B cell (primary cell): Measurements from ENCODE around the gene BOD1. TPM values are rescaled to one million over a fixed set of nuclear protein-coding genes. Genes with fewer than 3 reads are reported as not detected.
"Not testable (repeated sequence)": the region's sequence is repeated elsewhere in the genome, so short reads cannot be mapped to it uniquely, and the experiment has no call there.

Experiments
- ATAC-seq: fragments of 200-7000 bp; cut with Tn5 transposase; one replicate; pipeline ENCODE4 v1.10.0; 2021; ENCODE audit warnings: low read depth, mild to moderate bottlenecking, moderate number of reproducible peaks, moderate library complexity
- CTCF ChIA-PET: fragments of 350-600 bp; sonication (Branson Sonifier 250); formaldehyde crosslinking; loops from one replicate; lab custom pipeline; 2021; ENCODE audit warnings: antibody characterized with exemption, inconsistent platforms; lab: Charles Lee
- POLR2A ChIA-PET: fragments of 350-600 bp; sonication (Branson Sonifier 250); formaldehyde crosslinking; loops from one replicate; lab custom pipeline; 2021; ENCODE audit warnings: antibody characterized with exemption; lab: Charles Lee
- DNase-seq: peaks from one replicate; pipeline ENCODE4 v3.0.0; 2013
- H2AFZ ChIP-seq: 2 replicates; pipeline ENCODE4 v1.6.1; 2012; ENCODE audit warnings: mild to moderate bottlenecking, low read depth, low read length; ENCODE audit not compliant: insufficient read depth, poor library complexity, severe bottlenecking
- H3K27ac ChIP-seq, 2 donors: 1 replicate in 1 of 2; 2 replicates in 1 of 2; pipeline ENCODE4 v1.5.1; 2012 to 2013; ENCODE audit warnings: low read length in 2 of 2, mild to moderate bottlenecking in 2 of 2, moderate library complexity in 1 of 2
- H3K27me3 ChIP-seq, 4 experiments: fragments of 200-600 bp in 1 of 4; sonication (generic) in 1 of 4; replicated peaks in 1 of 4; 1 replicate in 2 of 4; 2 replicates in 2 of 4; pipeline versions ENCODE4 v1.6.1 to v1.7.0; 2013 to 2016; ENCODE audit warnings: low read length in 3 of 4, mild to moderate bottlenecking in 2 of 4, mixed read lengths in 1 of 4, moderate library complexity in 1 of 4; ENCODE audit not compliant: insufficient read depth in 4 of 4, control insufficient read depth in 3 of 4; ENCODE audit errors: control extremely low read depth in 1 of 4
- H3K36me3 ChIP-seq, 2 experiments: replicated peaks in 1 of 2; 1 replicate in 1 of 2; 2 replicates in 1 of 2; pipeline versions ENCODE4 v1.6.1 to v1.7.1; 2013; ENCODE audit warnings: low read length in 1 of 2; ENCODE audit not compliant: insufficient read depth in 2 of 2, control insufficient read depth in 1 of 2; ENCODE audit errors: control extremely low read depth in 1 of 2, extremely low read depth in 1 of 2
- H3K4me1 ChIP-seq, 2 donors: fragments of 200-600 bp in 1 of 2; sonication (generic) in 1 of 2; 1 replicate in 1 of 2; 2 replicates in 1 of 2; pipeline versions ENCODE4 v1.5.1 to v1.6.1; 2013 to 2017; ENCODE audit warnings: low read length in 2 of 2; ENCODE audit not compliant: control insufficient read depth in 2 of 2, insufficient read depth in 2 of 2
- H3K4me2 ChIP-seq: replicated peaks from 2 replicates; pipeline ENCODE3; 2012; ENCODE audit warnings: mild to moderate bottlenecking, low read depth, low read length; ENCODE audit not compliant: poor library complexity, severe bottlenecking
- H3K4me3 ChIP-seq, 5 experiments: fragments of 200-600 bp in 1 of 5; sonication (generic) in 1 of 5; 1 replicate in 3 of 5; 2 replicates in 2 of 5; pipeline versions ENCODE4 v1.5.1 to v1.7.0; 2011 to 2016; ENCODE audit warnings: low read length in 4 of 5, mild to moderate bottlenecking in 4 of 5, low read depth in 2 of 5, control low read depth in 1 of 5, moderate library complexity in 1 of 5; ENCODE audit not compliant: insufficient read depth in 1 of 5; ENCODE audit errors: control extremely low read depth in 1 of 5, extremely low read depth in 1 of 5
- H3K79me2 ChIP-seq: fragments of 200-600 bp; sonication (generic); one replicate; pipeline ENCODE4 v1.6.0; 2016; ENCODE audit warnings: low read length; ENCODE audit not compliant: control insufficient read depth, insufficient read depth
- H3K9ac ChIP-seq: fragments of 200-600 bp; sonication (generic); 2 replicates; pipeline ENCODE4 v1.6.1; 2017; ENCODE audit warnings: mild to moderate bottlenecking, low read length, moderate library complexity
- H3K9me3 ChIP-seq, 3 donors: one replicate each; pipeline versions ENCODE4 v1.6.1 to v1.7.1; 2013; ENCODE audit warnings: low read length in 2 of 3; ENCODE audit not compliant: control insufficient read depth in 2 of 3, insufficient read depth in 1 of 3; ENCODE audit errors: control extremely low read depth in 1 of 3
- H4K20me1 ChIP-seq: 2 replicates; pipeline ENCODE4 v1.6.0; 2012; ENCODE audit warnings: mild to moderate bottlenecking, low read length; ENCODE audit not compliant: insufficient read depth, control insufficient read depth, poor library complexity, severe bottlenecking
- H3K27ac Mint-ChIP-seq: one replicate; pipeline ENCODE4 v1.8.0; 2021; ENCODE audit warnings: mixed read lengths
- H3K27me3 Mint-ChIP-seq: one replicate; pipeline ENCODE4 v1.8.0; 2021; ENCODE audit warnings: mixed read lengths
- H3K4me1 Mint-ChIP-seq: one replicate; pipeline ENCODE4 v1.8.0; 2021; ENCODE audit warnings: mixed read lengths
- H3K4me3 Mint-ChIP-seq: one replicate; pipeline ENCODE4 v1.8.0; 2021; ENCODE audit warnings: mixed read lengths
- H3K9me3 Mint-ChIP-seq: one replicate; pipeline ENCODE4 v1.8.0; 2022; ENCODE audit warnings: mixed read lengths; ENCODE audit not compliant: insufficient read depth
- CTCF ChIP-seq: fragments of 200-600 bp; IDR thresholded peaks from one replicate; pipeline ENCODE4 v1.8.0; 2022; ENCODE audit warnings: antibody characterized with exemption, mild to moderate bottlenecking
- EZH2 ChIP-seq: IDR thresholded peaks from 2 replicates; pipeline ENCODE4 v1.6.1; 2012; ENCODE audit warnings: borderline replicate concordance, low read depth, mild to moderate bottlenecking, moderate library complexity, low read length; ENCODE audit not compliant: insufficient read depth, poor library complexity, severe bottlenecking
- WGBS: methylation state at CpG from one replicate; pipeline ENCODE4 v1.1.5; 2013; ENCODE audit warnings: missing lambda C conversion rate; ENCODE audit not compliant: insufficient coverage; 5-methylcytosine and 5-hydroxymethylcytosine counted together
- intact Hi-C: fragments of 100-400 bp; cut with micrococcal nuclease; formaldehyde crosslinking; loops from one replicate; pipeline ENCODE4 v1.10.0; 2022
- polyA plus RNA-seq: library from polyadenylated mRNA; depleted of rRNA; stranded (reverse); fragments of >200 nt; gene quantifications from 2 replicates; pipeline ENCODE4 v1.2.3, GENCODE V29; 2012
- total RNA-seq, 2 donors: library from RNA; stranded (reverse); fragments of 120-200 nt in 1 of 2; gene quantifications; 1 replicate in 1 of 2; 2 replicates in 1 of 2; pipeline versions ENCODE4 v1.2.3 to v1.2.4, GENCODE V29; 2013 to 2022

The BOD1 gene
- total and polyA plus RNA-seq, 2 donors (not counting 1 experiment from before 2014, with no cell fraction given): 15.1 to 34.7 TPM

GRCh38 chr5:173591056-173591514 is 25.4 kb downstream of the BOD1 start:
- Histone ChIP-seq H3K36me3 (no peaks in the 10 kb centered on the region), H3K4me1 (no peaks in the 10 kb centered on the region), H3K9me3 (peaks cover 0 to 60% (median 59%) of the 10 kb centered on the region in 3 donors), H3K9ac (no peak overlapping the region), H2AFZ (no peak overlapping the region), H3K4me3 (no peak overlapping the region), H3K4me2 (no peak overlapping the region), H3K79me2 (no peaks in the 10 kb centered on the region), H3K27me3 (no peaks in the 10 kb centered on the region), H3K27ac (no peak overlapping the region), H4K20me1 (no peaks in the 10 kb centered on the region)
- Mint-ChIP-seq H3K9me3 (peaks cover 38% of the 10 kb centered on the region), H3K27ac (no peak overlapping the region), H3K4me3 (no peak overlapping the region), H3K4me1 (no peaks in the 10 kb centered on the region), H3K27me3 (no peaks in the 10 kb centered on the region)
- intact Hi-C loops: no loop called here
- CTCF ChIA-PET: interaction anchor here (0.9 to 1.7 kb wide), 3 partner anchors 9 to 382 kb away, joined by 3 to 9 read pairs (median 6); partner anchors contain the start of gene BOD1
- DNase-seq (no peak), ATAC-seq (no peak)
- TF ChIP-seq EZH2: no peak
- TF ChIP-seq CTCF: no peak
- POLR2A ChIA-PET: no interaction called here
- WGBS: 92% methylated on average over 9 of the region's 11 CpGs

GRCh38 chr5:173590436-173591055 is 25.9 kb downstream of the BOD1 start:
- no peaks in the 10 kb centered on the region for H3K4me1 ChIP-seq
- H3K9ac ChIP-seq: no peak overlapping the region
- no peaks in the 10 kb centered on the region for H4K20me1 ChIP-seq
- no peaks in the 10 kb centered on the region for H3K27me3 ChIP-seq
- H3K4me3 ChIP-seq: no peak overlapping the region
- no peak overlapping the region for H3K27ac ChIP-seq
- H2AFZ ChIP-seq: no peak overlapping the region
- ATAC-seq (no peak), DNase-seq (no peak)
- Mint-ChIP-seq H3K27me3 (no peaks in the 10 kb centered on the region), H3K27ac (no peak overlapping the region), H3K9me3 (peaks cover 39% of the 10 kb centered on the region), H3K4me3 (no peak overlapping the region), H3K4me1 (no peaks in the 10 kb centered on the region)
- TF ChIP-seq EZH2 (no peak), CTCF (no peak)
- peaks cover 0 to 63% (median 60%) of the 10 kb centered on the region in 3 donors for H3K9me3 ChIP-seq
- 84% methylated on average over 6 of the region's 8 CpGs for WGBS
- intact Hi-C loops: no loop called here
- no peaks in the 10 kb centered on the region for H3K79me2 ChIP-seq
- no peak overlapping the region for H3K4me2 ChIP-seq
- no peaks in the 10 kb centered on the region for H3K36me3 ChIP-seq
- ChIA-PET POLR2A (no interaction called here), CTCF (interaction anchor here (1.7 kb wide), 1 partner anchor 26 kb away, joined by 6 read pairs; the partner anchor contains the start of gene BOD1)

DNA sequence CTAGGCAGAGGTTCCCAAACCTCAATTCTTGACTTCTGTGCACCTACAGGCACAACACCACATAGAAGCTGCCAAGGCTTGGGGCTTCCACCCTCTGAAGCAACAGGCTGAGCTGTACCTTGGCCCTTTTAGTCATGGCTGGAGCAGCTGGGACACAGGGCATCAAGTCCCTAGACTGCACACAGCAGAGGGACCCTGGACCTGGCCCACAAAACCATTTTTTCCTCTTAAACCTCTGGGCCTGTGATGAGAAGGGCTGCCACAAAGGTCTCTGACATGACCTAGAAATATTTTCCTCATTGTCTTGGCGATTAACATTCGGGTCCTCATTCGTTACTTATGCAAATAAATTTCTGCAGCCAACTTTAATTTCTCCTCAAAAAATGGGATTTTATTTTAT is 30.3 kb downstream of the BOD1 start:
- H2AFZ ChIP-seq, CTCF ChIA-PET, intact Hi-C loops: not testable (repeated sequence)

More for the DNA sequence above, 30.3 kb downstream of the BOD1 start:
- H3K27ac Mint-ChIP-seq, H3K9ac ChIP-seq, H3K27me3 ChIP-seq, DNase-seq, H3K4me3 Mint-ChIP-seq, H3K4me3 ChIP-seq, H3K36me3 ChIP-seq, H3K4me2 ChIP-seq, H3K4me1 Mint-ChIP-seq, POLR2A ChIA-PET, H3K27ac ChIP-seq, H3K4me1 ChIP-seq, ATAC-seq, H3K79me2 ChIP-seq, H4K20me1 ChIP-seq: not testable (repeated sequence)
- peaks cover 0 to 37% (median 36%) of the 10 kb centered on the region in 3 donors for H3K9me3 ChIP-seq
- Mint-ChIP-seq H3K27me3 (peaks cover 15% of the 10 kb centered on the region), H3K9me3 (peaks cover 22% of the 10 kb centered on the region)
- no CpG with 5 or more reads among the region's 3 CpGs for WGBS
